Measurements from ENCODE around the gene NRG3. TPM values are rescaled to one million over a fixed set of nuclear protein-coding genes. Genes with fewer than 3 reads are reported as not detected.

The NRG3 gene
- total RNA-seq, 1 experiment from 2014 or later = 0.66 TPM

DNA sequence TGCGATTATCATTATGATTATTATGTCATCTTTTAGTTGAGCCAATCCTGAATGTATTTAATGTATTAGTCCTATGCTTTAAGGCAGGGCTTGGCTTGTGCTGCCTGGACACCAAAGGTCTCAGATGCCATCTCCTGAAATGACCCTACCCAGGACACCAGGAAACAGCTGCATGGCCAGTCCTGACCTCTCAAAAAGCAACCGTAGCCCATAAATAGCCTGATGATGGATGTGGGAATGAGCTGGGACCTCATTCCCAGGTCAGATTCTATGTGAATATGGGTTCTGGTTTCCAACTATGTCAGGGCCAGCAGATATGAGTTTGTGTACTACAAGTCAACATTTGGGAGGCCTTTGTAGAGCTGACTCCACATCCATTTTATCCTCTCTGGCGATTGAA lies 438.4 kb downstream of the NRG3 start:
- CTCF ChIA-PET = no interaction called here
- no peaks in the 10 kb centered on the region for H3K4me1 ChIP-seq
- H3K36me3 ChIP-seq (ENCODE audit: control insufficient read depth, insufficient read depth, low read length) = no peaks in the 10 kb centered on the region
- DNase-seq = no peak
- no peak overlapping the region for H3K4me3 ChIP-seq (ENCODE audit: low read depth, low read length)
- H3K4me1 Mint-ChIP-seq (ENCODE audit: low read depth, unreplicated experiment) = no peaks in the 10 kb centered on the region
- H3K36me3 Mint-ChIP-seq (ENCODE audit: insufficient read depth, unreplicated experiment) = no peaks in the 10 kb centered on the region
- BruUV-seq (replicated peaks) = no TSS peak
- POLR2A ChIA-PET = no interaction called here
- H3K9me3 ChIP-seq = no peaks in the 10 kb centered on the region
- intact Hi-C loops (cut with micrococcal nuclease; ENCODE audit: unreplicated experiment) = no loop called here
- no peak overlapping the region for H3K27ac Mint-ChIP-seq (ENCODE audit: unreplicated experiment)
- no peaks in the 10 kb centered on the region for H3K27me3 ChIP-seq (replicated peaks; ENCODE audit: control insufficient read depth, insufficient read depth, low read length)
- H3K4me3 Mint-ChIP-seq (ENCODE audit: unreplicated experiment) = no peak overlapping the region
- H3K27me3 Mint-ChIP-seq (ENCODE audit: insufficient read depth, unreplicated experiment) = peaks cover 2% of the 10 kb centered on the region
- no peaks in the 10 kb centered on the region for H3K9me3 Mint-ChIP-seq (ENCODE audit: unreplicated experiment)
- TF ChIP-seq, protein P1, sequence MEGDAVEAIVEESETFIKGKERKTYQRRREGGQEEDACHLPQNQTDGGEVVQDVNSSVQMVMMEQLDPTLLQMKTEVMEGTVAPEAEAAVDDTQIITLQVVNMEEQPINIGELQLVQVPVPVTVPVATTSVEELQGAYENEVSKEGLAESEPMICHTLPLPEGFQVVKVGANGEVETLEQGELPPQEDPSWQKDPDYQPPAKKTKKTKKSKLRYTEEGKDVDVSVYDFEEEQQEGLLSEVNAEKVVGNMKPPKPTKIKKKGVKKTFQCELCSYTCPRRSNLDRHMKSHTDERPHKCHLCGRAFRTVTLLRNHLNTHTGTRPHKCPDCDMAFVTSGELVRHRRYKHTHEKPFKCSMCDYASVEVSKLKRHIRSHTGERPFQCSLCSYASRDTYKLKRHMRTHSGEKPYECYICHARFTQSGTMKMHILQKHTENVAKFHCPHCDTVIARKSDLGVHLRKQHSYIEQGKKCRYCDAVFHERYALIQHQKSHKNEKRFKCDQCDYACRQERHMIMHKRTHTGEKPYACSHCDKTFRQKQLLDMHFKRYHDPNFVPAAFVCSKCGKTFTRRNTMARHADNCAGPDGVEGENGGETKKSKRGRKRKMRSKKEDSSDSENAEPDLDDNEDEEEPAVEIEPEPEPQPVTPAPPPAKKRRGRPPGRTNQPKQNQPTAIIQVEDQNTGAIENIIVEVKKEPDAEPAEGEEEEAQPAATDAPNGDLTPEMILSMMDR (IDR thresholded peaks at IDR 0.05; ENCODE audit: insufficient read depth in 1 of 2, low read depth in 1 of 2, low read length in 1 of 2, severe bottlenecking in 1 of 2, unreplicated experiment in 1 of 2) = no peak

DNA sequence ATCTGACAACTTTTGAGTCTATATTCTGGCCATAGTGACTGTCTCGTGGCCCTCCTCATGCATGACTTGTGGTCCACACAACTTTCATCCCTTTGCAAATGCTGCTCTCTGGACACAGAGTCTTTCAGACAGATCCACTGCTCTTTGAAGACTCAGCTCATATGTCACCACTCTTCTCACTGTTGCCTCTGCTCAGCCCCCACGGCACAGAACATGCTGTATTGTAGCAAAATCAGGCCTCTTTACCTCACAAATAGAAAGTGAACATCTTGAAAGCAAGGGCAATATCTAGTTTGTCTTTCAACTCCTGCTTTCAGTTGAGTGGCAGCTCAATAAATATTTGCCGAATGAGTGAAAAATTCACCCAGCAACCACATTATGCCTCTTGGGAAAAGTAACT lies 443.5 kb downstream of the NRG3 start:
- Histone ChIP-seq H3K9me3 (no peaks in the 10 kb centered on the region), H3K4me1 (no peaks in the 10 kb centered on the region), H3K36me3 (ENCODE audit: control insufficient read depth, insufficient read depth, low read length) (no peaks in the 10 kb centered on the region), H3K4me3 (ENCODE audit: low read depth, low read length) (no peak overlapping the region), H3K27me3 (replicated peaks; ENCODE audit: control insufficient read depth, insufficient read depth, low read length) (no peaks in the 10 kb centered on the region)
- no TSS peak for BruUV-seq (replicated peaks)
- POLR2A ChIA-PET = no interaction called here
- Mint-ChIP-seq H3K9me3 (ENCODE audit: unreplicated experiment) (no peaks in the 10 kb centered on the region), H3K27ac (ENCODE audit: unreplicated experiment) (no peak overlapping the region), H3K4me1 (ENCODE audit: low read depth, unreplicated experiment) (no peaks in the 10 kb centered on the region), H3K4me3 (ENCODE audit: unreplicated experiment) (no peak overlapping the region), H3K27me3 (ENCODE audit: insufficient read depth, unreplicated experiment) (no peaks in the 10 kb centered on the region), H3K36me3 (ENCODE audit: insufficient read depth, unreplicated experiment) (no peaks in the 10 kb centered on the region)
- TF ChIP-seq, protein P1 (IDR thresholded peaks at IDR 0.05; ENCODE audit: insufficient read depth in 1 of 2, low read depth in 1 of 2, low read length in 1 of 2, severe bottlenecking in 1 of 2, unreplicated experiment in 1 of 2) = no peak
- intact Hi-C loops (cut with micrococcal nuclease; ENCODE audit: unreplicated experiment) = no loop called here
- no peak for DNase-seq
- CTCF ChIA-PET = no interaction called here

DNA sequence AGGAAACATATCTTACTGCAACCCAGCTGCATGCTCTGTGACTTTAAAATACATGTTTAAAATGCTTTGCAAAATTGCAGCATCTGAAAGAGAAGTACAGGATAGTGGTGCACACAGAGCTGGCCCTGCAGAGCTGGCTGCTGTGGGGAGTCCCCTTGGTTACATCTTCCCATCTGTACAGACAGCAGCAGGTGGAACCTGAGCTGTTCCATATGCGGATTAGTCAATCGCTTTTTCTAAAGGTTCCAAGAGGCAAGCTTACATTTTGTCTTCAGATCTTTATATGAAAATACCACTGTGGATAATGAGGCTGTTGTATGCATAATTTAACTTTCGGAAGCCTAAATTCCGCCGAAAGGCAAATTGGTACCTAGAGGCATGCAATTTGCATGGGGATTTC lies 444.1 kb downstream of the NRG3 start:
- ChIA-PET POLR2A (no interaction called here), CTCF (no interaction called here)
- Histone ChIP-seq H3K4me3 (ENCODE audit: low read depth, low read length) (no peak overlapping the region), H3K36me3 (ENCODE audit: control insufficient read depth, insufficient read depth, low read length) (no peaks in the 10 kb centered on the region), H3K27me3 (replicated peaks; ENCODE audit: control insufficient read depth, insufficient read depth, low read length) (no peaks in the 10 kb centered on the region), H3K4me1 (no peaks in the 10 kb centered on the region), H3K9me3 (no peaks in the 10 kb centered on the region)
- Mint-ChIP-seq H3K4me1 (ENCODE audit: low read depth, unreplicated experiment) (no peaks in the 10 kb centered on the region), H3K27ac (ENCODE audit: unreplicated experiment) (no peak overlapping the region), H3K9me3 (ENCODE audit: unreplicated experiment) (no peaks in the 10 kb centered on the region), H3K36me3 (ENCODE audit: insufficient read depth, unreplicated experiment) (no peaks in the 10 kb centered on the region), H3K27me3 (ENCODE audit: insufficient read depth, unreplicated experiment) (no peaks in the 10 kb centered on the region), H3K4me3 (ENCODE audit: unreplicated experiment) (no peak overlapping the region)
- no peak for DNase-seq
- intact Hi-C loops (cut with micrococcal nuclease; ENCODE audit: unreplicated experiment) = no loop called here
- no TSS peak for BruUV-seq (replicated peaks)
- TF ChIP-seq, protein P1 (IDR thresholded peaks at IDR 0.05; ENCODE audit: insufficient read depth in 1 of 2, low read depth in 1 of 2, low read length in 1 of 2, severe bottlenecking in 1 of 2, unreplicated experiment in 1 of 2) = no peak

Data from Caco-2 (cell line).